ENCODE measurements around the gene NFATC1.

GRCh38 chr18:79433431-79433830 lies 37.7 kb downstream of the NFATC1 start:
- TF ChIP-seq CTCF (IDR thresholded peaks at IDR 0.05; ENCODE audit: low read depth, low read length) (no peak), EZH2phosphoT487 (IDR thresholded peaks at IDR 0.05; ENCODE audit: low read depth) (no peak)

Data from OCI-LY3 (cell line).